ENCODE data around the gene BICD2. TPM values are rescaled to one million over a fixed set of nuclear protein-coding genes. Genes with fewer than 3 reads are reported as not detected.
A peak's percentile ranks its signal among the peaks of the same experiment; 100 is the strongest.

The BICD2 gene
- total and polyA plus RNA-seq, 9 of the 15 experiments (the other 6 are each of a cell fraction or from before 2014, with no cell fraction given): 3.6 to 23.4 (median 11.8) TPM

- no peak overlapping the region for H3K27ac ChIP-seq (ENCODE audit: extremely low read depth, low read depth, low read length)
- peaks cover 18% of the 10 kb centered on the region for H4K20me1 ChIP-seq (replicated peaks; ENCODE audit: control insufficient read depth, insufficient read depth, low read length)
- peaks cover 53% of the 10 kb centered on the region for H3K36me3 ChIP-seq (ENCODE audit: control insufficient read depth, insufficient read depth, low read length)
- FAIRE-seq: no peak
- H3K9me1 ChIP-seq (ENCODE audit: control insufficient read depth, insufficient read depth, low read length): peaks cover 4% of the 10 kb centered on the region
- intact Hi-C loops (cut with micrococcal nuclease) (no loop called here), in situ Hi-C loops (cut with MboI) (no loop called here)
- H3K4me1 ChIP-seq (replicated peaks in 1 of 2; ENCODE audit: control insufficient read depth in 2 of 2, insufficient read depth in 2 of 2, low read length in 2 of 2): peaks cover 0 to 2% of the 10 kb centered on the region in 2 experiments; a peak in 1 of 5 replicates
- peaks cover 13% of the 10 kb centered on the region for H3K79me2 ChIP-seq (ENCODE audit: control insufficient read depth, insufficient read depth, low read length)
- no peaks in the 10 kb centered on the region for H3K27me3 ChIP-seq (ENCODE audit: control insufficient read depth in 2 of 2, insufficient read depth in 2 of 2, low read length in 2 of 2)
- no peak overlapping the region for H2AFZ ChIP-seq (ENCODE audit: low read depth, low read length)
- H3K4me2 ChIP-seq (ENCODE audit: insufficient read depth, low read length): no peak overlapping the region
- ChIA-PET POLR2A (no interaction called here), CTCF (ENCODE audit: low intra/inter-chr PET ratio) (no interaction called here)
- no peak for ATAC-seq
- 0 out of 4 replicates have a peak overlapping the region, but pooled peaks of 1 of the 2 experiments have one; percentile 50 for H3K9ac ChIP-seq (ENCODE audit: insufficient read depth in 1 of 2, low read depth in 2 of 2, low read length in 2 of 2)
- no peak for DNase-seq (ENCODE audit: extremely low read depth in 1 of 4, low spot score in 3 of 4)
- no TSS peak for BruUV-seq (replicated peaks)
- no peak for TF ChIP-seq MXD1 (CRISPR knock-in tag; IDR thresholded peaks at IDR 0.05; ENCODE audit: borderline replicate concordance, poor library complexity, severe bottlenecking)
- no peak for TF ChIP-seq TCF7 (IDR thresholded peaks at IDR 0.05; ENCODE audit: borderline replicate concordance)
- TF ChIP-seq KDM5B (IDR thresholded peaks at IDR 0.05; ENCODE audit: insufficient replicate concordance, low read depth, low read length): no peak
- TF ChIP-seq MYNN (IDR thresholded peaks at IDR 0.05): no peak
- TF ChIP-seq MYNN (CRISPR knock-in tag; IDR thresholded peaks at IDR 0.05): no peak
- TF ChIP-seq CBX5 (IDR thresholded peaks at IDR 0.05; ENCODE audit: borderline replicate concordance, low read depth): no peak
- TF ChIP-seq NR3C1 (CRISPR knock-in tag; IDR thresholded peaks at IDR 0.05): no peak
- no peak for TF ChIP-seq PRPF4 (IDR thresholded peaks at IDR 0.05; ENCODE audit: insufficient read depth, low read depth, low read length, poor library complexity, severe bottlenecking)
- no peak for TF ChIP-seq NR2C1 (IDR thresholded peaks at IDR 0.05)
- no peak for TF ChIP-seq NR2C1 (tag; IDR thresholded peaks at IDR 0.05)
- TF ChIP-seq CUX1 (CRISPR knock-in tag; IDR thresholded peaks at IDR 0.05): no peak
- no peak for TF ChIP-seq ZNF23 (CRISPR knock-in tag; IDR thresholded peaks at IDR 0.05)
- no peak for TF ChIP-seq PPARD (CRISPR knock-in tag; IDR thresholded peaks at IDR 0.05)
- no peak for TF ChIP-seq KDM4B (IDR thresholded peaks at IDR 0.05; ENCODE audit: borderline replicate concordance in 2 of 2, low read depth in 1 of 2)
- 92% methylated on average over 1 of the region's 1 CpG for WGBS (ENCODE audit: insufficient coverage, low coverage, missing lambda C conversion rate)
- H3K9me3 ChIP-seq (replicated peaks; ENCODE audit: control insufficient read depth, insufficient read depth, low read depth, low read length): no peaks in the 10 kb centered on the region
- H3K4me3 ChIP-seq: no peak overlapping the region
Measured at GRCh38 chr9:92725766-92726165, 38.9 kb downstream of the BICD2 start.
